Activated naive CD4-positive, alpha-beta T cell treated with Interleukin-2 at 50 U/mL for 16 hours (primary cell): Measurements from ENCODE around the gene SP140L.
"Not testable (repeated sequence)": the region's sequence is repeated elsewhere in the genome, so short reads cannot be mapped to it uniquely, and the experiment has no call there.

Experiments
- DNase-seq: peaks from one replicate; pipeline ENCODE4 v3.0.0-alpha.2; 2020

Gene SP140L

GRCh38 chr2:230324503-230324902, 2.5 kb upstream of the SP140L start:
- DNase-seq = no peak

- no peak for DNase-seq
Observed at GRCh38 chr2:230325316-230326243, 1.4 kb upstream of the SP140L start.

- DNase-seq = no peak
Observed at GRCh38 chr2:230327418-230328154, 593 bp downstream of the SP140L start.

GRCh38 chr2:230328155-230328458, 1.1 kb downstream of the SP140L start:
- DNase-seq = no peak

GRCh38 chr2:230329946-230330605, 3.1 kb downstream of the SP140L start:
- DNase-seq = no peak

- DNase-seq = no peak
Observed at GRCh38 chr2:230330725-230331124, 3.7 kb downstream of the SP140L start.

GRCh38 chr2:230335461-230335863, 8.5 kb downstream of the SP140L start:
- DNase-seq = no peak

GRCh38 chr2:230335864-230336506, 9.0 kb downstream of the SP140L start:
- DNase-seq = no peak

- peak; percentile 26 for DNase-seq
Observed at GRCh38 chr2:230341936-230342528, 15.0 kb downstream of the SP140L start.

- DNase-seq = not testable (repeated sequence)
Observed at GRCh38 chr2:230343041-230343624, 16.1 kb downstream of the SP140L start.

- DNase-seq = no peak
Observed at GRCh38 chr2:230343747-230344146, 16.8 kb downstream of the SP140L start.

GRCh38 chr2:230346465-230346864, 19.5 kb downstream of the SP140L start:
- no peak for DNase-seq

GRCh38 chr2:230346921-230347533, 20.0 kb downstream of the SP140L start:
- DNase-seq = no peak

- peak; percentile 47 for DNase-seq
Observed at GRCh38 chr2:230347659-230348305, 20.8 kb downstream of the SP140L start.

- DNase-seq = no peak
Observed at GRCh38 chr2:230348787-230349186, 21.8 kb downstream of the SP140L start.

GRCh38 chr2:230356084-230356483, 29.1 kb downstream of the SP140L start:
- no peak for DNase-seq

- no peak for DNase-seq
Observed at GRCh38 chr2:230358305-230358704, 31.3 kb downstream of the SP140L start.

GRCh38 chr2:230360028-230360427, 33.0 kb downstream of the SP140L start:
- no peak for DNase-seq

- no peak for DNase-seq
Observed at GRCh38 chr2:230362030-230362691, 35.2 kb downstream of the SP140L start.

GRCh38 chr2:230382108-230382507, 55.1 kb downstream of the SP140L start:
- DNase-seq = no peak

GRCh38 chr2:230383453-230383852, 56.5 kb downstream of the SP140L start:
- no peak for DNase-seq
